Keratinocyte (primary cell): ENCODE data around the gene CTTN.

Experiments used
- EZH2 ChIP-seq: IDR thresholded peaks from one replicate; pipeline ENCODE4 v1.6.1; 2012; ENCODE audit warnings: inconsistent platforms, mild to moderate bottlenecking, low read length, moderate library complexity
- TF ChIP-seq, protein P1 (sequence below), 3 experiments: IDR thresholded peaks in 1 of 3; conservative IDR thresholded peaks in 1 of 3; optimal IDR thresholded peaks in 1 of 3; 2 replicates in 2 of 3; 3 replicates in 1 of 3; pipeline versions ENCODE3 to v1.5.1; 2011; ENCODE audit warnings: low read length in 3 of 3, mild to moderate bottlenecking in 3 of 3, moderate library complexity in 2 of 3, control low read depth in 1 of 3, inconsistent platforms in 1 of 3; ENCODE audit not compliant: insufficient read depth in 2 of 3; ENCODE audit errors: extremely low read depth in 1 of 3

GRCh38 chr11:70468256-70469195 is 70.2 kb downstream of the CTTN start:
- no peak for TF ChIP-seq EZH2
- TF ChIP-seq, protein P1, sequence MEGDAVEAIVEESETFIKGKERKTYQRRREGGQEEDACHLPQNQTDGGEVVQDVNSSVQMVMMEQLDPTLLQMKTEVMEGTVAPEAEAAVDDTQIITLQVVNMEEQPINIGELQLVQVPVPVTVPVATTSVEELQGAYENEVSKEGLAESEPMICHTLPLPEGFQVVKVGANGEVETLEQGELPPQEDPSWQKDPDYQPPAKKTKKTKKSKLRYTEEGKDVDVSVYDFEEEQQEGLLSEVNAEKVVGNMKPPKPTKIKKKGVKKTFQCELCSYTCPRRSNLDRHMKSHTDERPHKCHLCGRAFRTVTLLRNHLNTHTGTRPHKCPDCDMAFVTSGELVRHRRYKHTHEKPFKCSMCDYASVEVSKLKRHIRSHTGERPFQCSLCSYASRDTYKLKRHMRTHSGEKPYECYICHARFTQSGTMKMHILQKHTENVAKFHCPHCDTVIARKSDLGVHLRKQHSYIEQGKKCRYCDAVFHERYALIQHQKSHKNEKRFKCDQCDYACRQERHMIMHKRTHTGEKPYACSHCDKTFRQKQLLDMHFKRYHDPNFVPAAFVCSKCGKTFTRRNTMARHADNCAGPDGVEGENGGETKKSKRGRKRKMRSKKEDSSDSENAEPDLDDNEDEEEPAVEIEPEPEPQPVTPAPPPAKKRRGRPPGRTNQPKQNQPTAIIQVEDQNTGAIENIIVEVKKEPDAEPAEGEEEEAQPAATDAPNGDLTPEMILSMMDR (optimal IDR thresholded peaks at IDR 0.05 in 1 of 3, IDR thresholded peaks at IDR 0.05 in 1 of 3, conservative IDR thresholded peaks at IDR 0.05 in 1 of 3; ENCODE audit: extremely low read depth in 1 of 3, insufficient read depth in 2 of 3, low read length in 3 of 3), result no peak
